Cerebellar nuclear complex (tissue), 1 donor: ENCODE results near the gene CYP17A1.
"Not testable (repeated sequence)": the region's sequence is repeated elsewhere in the genome, so short reads cannot be mapped to it uniquely, and the experiment has no call there.

Experiments used
- DNase-seq, 2 experiments: peaks; one replicate each; lab custom pipeline; 2025; lab: John Stamatoyannopoulos, UW

Gene CYP17A1

GRCh38 chr10:102835007-102835482 lies 2.2 kb downstream of the CYP17A1 start:
- DNase-seq = peak in 1 of 2 experiments; percentile 27

GRCh38 chr10:102834143-102834542 lies 3.1 kb downstream of the CYP17A1 start:
- no peak for DNase-seq

DNA sequence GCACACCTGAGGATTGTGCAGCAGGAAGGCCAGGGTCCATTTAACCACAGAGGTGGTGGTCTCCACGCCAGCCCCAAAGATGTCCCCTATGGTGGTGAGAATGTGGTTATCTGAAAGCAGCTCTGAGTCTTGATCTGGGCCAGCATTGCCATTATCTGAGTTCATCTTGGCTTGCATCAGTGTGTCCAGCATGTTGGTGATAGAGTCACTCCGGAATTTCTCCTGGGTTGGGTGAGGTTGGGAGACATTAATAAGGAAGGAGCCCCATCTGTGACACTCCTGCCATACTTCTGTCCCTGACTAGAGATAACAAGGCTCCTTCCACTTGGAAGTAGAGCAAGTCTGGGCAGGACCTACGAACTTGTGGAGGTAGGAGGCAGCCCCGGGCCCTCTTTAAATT lies 4.2 kb downstream of the CYP17A1 start:
- no peak for DNase-seq

GRCh38 chr10:102832248-102832647 lies 5.0 kb downstream of the CYP17A1 start:
- no peak for DNase-seq

GRCh38 chr10:102831322-102832071 lies 5.7 kb downstream of the CYP17A1 start:
- DNase-seq = no peak

GRCh38 chr10:102827597-102827975 lies 9.6 kb downstream of the CYP17A1 start:
- DNase-seq = no peak

DNA sequence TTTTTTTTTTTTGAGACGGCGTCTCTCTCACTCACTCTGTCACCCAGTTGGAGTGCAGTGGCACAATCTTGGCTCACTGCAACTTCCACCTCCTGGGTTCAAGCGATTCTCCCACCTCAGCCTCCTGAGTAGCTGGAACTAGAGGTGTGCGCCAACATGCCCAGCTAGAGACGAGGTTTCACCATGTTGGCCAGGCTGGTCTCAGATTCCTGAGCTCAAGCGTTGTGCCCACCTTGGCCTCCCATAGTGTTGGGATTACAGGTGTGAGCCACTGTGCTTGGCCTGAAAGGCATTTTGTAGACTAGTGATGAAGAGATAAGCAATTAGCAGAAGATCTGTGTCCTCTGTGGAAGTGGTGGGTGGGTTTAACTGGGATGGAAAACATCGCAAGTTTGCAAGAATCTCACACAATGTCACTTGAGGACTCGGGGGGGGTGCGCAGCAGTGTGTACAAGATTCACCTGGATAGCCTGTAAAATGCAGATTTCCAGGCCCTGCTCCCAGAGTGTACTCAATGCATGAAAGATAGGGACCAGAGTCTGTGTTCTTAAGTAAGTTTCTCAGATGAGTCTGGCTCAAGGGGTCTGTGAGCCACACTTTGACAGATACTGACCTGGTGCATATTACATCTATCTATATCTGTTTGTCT lies 10.9 kb downstream of the CYP17A1 start:
- DNase-seq = no peak

DNA sequence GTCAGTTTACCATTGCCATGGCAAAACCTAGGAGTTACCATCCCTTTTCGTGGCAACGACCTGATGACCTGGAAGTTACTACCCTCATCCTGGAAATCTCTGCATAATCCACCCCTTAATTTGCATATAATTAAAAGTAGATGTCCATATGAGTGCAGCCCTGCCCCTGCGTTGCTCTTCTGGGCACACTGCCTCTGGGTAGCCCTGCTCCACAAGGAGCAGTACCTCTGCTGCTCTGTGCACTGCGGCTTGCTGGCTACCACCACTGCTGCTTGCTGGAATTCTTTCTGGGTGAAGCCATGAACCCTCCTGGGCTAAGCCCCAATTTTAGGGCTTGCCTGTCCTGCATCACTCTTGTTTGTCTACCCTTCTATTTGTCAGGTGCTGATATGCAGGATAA lies 12.5 kb downstream of the CYP17A1 start:
- no peak for DNase-seq

DNA sequence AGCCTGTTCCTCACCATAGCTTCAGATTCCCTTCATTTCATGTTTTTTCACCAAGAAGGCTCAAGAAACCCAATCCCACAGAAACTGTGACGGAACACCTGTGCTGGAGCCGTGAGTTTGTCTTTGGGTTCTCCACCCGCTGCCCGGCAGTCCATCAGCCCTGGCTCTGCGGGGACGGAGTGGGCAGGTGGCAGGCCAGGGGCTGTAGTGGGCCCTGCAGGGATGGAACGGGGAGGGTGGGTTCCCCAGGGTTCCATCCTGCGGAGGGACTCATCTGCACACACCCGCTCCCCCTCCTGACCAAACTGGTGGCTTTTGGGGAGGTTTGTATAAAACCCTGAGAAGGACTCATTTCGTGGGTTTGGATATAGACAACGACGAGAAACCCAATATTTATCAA lies 15.0 kb downstream of the CYP17A1 start:
- DNase-seq = no peak

DNA sequence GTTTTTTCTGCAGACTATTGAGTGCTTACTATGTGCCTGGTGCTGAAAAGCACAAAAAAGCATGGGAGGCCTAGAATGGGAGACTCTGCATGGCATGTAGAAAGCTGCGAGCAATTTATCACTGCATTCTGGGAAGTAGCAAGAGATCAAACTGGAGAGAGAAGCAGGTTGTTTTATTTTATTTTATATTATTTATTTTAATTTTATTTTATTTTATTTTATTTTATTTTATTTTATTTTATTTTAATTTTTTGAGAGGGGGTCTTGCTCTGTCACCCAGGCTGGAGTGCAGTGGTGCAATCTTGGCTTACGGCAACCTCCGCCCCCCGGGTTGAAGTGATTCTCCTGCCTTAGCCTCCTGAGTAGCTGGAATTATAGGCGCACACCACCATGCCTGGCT lies 17.2 kb downstream of the CYP17A1 start:
- not testable (repeated sequence) for DNase-seq

DNA sequence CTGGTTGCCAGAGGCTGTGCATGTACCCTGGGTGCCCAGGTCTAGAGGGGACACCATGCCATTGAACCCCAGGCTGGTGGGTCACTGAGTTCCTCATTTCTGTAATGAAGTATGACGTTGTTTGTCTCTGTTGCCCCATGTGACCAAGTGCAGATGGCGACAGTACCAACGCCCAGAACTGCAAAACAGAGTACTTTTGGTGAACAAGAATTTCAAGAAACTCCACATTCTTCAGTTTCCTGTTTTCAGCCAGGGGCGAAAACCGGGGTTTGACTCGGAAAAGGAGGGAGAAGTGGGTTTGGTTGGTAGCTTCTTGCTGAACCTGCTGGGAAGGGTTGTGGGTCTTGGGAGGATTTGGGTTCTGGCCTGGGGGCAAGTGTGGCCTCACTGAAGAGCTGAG lies 18.2 kb downstream of the CYP17A1 start:
- no peak for DNase-seq

- DNase-seq = no peak
Observed at GRCh38 chr10:102817175-102817574, 20.0 kb downstream of the CYP17A1 start.

GRCh38 chr10:102815790-102816549 lies 21.2 kb downstream of the CYP17A1 start:
- peak in 1 of 2 experiments; percentile 11 for DNase-seq

- no peak for DNase-seq
Observed at GRCh38 chr10:102814873-102815661, 22.1 kb downstream of the CYP17A1 start.

GRCh38 chr10:102814453-102814871 lies 22.8 kb downstream of the CYP17A1 start:
- DNase-seq = no peak

DNA sequence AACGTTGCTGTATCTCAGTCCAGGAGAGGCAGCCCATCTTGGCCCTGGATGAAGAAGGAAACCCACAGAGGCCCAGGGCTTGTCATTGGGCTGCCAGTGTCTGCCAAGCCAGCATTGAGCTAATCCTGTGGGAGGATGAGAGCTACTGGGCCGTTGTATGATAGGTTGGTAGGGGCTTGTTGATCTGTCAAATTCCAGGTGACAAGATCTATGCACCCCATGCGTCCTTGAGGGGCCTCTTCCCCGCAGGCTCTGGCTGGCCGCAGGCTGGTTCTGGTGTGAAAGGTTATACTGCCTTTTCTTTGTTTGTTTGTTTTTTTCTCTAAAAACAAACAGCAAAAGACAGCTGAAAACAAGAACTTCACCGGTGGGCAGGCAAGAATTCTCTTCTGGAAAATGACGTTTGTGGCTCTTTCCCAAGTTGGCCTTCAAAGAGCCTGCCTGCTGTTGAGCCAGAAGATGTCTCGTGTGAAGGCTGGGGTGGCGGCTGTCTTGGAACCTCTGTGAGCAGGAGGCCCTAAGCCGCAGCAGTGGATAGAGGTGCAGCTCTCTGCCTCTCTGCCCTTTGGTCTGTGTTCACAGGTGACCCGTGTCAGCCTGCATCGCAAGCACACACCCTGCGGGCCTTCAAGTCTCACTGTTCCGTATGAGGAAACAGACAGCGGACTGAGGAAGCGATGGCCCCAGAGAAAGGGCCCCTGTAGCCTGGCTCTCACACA lies 23.3 kb downstream of the CYP17A1 start:
- no peak for DNase-seq

DNA sequence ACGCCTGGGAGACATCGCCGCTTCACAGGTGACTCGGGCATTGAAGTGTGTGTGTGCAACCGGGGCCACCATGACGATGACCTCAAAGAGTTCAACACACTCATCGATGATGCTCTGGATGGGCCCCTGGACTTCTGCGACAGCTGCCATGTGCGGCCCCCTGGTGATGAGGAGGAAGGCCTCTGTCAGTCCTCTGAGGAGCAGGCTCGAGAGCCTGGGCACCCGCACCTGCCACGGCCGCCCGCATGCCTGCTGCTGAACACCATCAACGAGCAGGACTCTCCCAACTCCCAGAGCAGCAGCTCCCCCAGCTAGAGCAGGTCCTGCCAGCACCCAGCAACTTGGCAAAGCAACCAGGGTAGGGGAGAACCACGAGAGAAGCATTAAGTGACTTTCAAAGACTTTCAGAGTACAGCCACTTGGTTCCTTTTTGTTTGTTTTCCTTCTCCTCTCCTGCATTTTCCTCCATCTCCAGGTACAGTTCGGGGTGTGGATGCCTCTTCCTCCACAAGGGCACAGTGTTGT lies 24.1 kb downstream of the CYP17A1 start:
- DNase-seq = no peak

DNA sequence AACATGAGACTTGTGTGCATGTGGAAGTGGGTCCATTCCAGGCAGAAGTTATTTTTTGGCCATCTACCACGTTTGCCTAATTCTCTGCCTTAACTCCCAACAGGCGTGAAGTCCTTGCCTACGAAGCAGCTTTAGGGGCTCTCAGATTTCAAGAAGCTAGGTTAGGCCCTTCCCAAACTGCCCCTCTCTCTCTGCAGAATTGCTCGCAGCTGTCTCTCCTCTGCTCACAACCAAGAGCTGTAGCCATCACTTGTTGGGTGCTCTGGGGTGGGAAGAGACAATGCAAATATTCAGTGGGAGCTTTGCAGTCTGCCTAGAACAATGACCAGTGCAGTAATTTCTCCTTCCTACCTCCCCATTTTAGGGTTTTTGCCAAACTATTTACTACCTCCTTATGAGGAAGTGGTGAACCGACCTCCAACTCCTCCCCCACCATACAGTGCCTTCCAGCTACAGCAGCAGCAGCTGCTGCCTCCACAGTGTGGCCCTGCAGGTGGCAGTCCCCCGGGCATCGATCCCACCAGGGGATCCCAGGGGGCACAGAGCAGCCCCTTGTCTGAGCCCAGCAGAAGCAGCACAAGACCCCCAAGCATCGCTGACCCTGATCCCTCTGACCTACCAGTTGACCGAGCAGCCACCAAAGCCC lies 24.9 kb downstream of the CYP17A1 start:
- DNase-seq = no peak

DNA sequence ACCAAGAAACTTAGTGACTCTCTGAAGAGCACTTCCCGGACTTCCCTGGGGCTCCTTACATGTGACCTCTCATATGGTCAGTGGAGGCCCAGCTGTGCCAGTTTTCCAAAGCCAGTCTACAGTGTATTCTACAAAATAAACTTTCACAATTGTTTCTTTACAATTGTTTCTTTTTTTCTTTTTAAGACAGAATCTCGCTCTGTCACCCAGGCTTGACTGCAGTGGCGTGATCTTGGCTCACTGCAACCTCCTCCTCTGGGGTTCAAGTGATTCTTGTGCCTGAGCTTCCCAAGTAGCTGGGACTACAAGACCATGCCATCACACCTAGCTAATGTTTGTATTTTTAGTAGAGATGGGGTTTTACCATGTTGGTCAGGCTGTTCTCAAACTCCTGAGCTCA lies 25.9 kb downstream of the CYP17A1 start:
- DNase-seq = no peak

DNA sequence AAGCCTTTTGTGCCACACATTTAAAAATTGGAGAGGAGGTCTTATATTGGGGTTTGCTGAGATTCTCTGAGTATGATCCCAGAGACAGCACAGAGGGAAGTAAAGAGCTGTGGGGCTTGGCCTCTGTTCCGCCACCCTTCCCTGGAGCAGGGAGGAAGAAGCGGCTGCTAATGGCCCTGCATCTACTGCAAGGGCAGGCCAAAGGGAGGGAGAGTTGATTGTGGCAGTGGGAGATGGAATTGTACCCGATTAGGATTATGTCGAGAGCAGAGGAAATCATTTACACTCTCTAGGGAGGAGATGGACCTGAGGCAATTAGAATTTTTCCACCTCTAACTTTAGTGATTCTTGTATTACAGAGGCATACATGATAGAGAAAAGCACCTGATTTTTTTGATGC lies 28.8 kb downstream of the CYP17A1 start:
- no peak for DNase-seq
